NCI-H187 treated with DMSO at 0.1 percent for 48 hours (cell line): ENCODE data around the gene SLC25A33.
"Not testable (repeated sequence)": the region's sequence is repeated elsewhere in the genome, so short reads cannot be mapped to it uniquely, and the experiment has no call there.

ENCODE experiments used
- DNase-seq: peaks from one replicate; lab custom pipeline; 2025; lab: John Stamatoyannopoulos, UW

SLC25A33 gene

GRCh38 chr1:9625030-9625429 lies 85.8 kb downstream of the SLC25A33 start:
- not testable (repeated sequence) for DNase-seq

GRCh38 chr1:9626201-9626608 lies 86.9 kb downstream of the SLC25A33 start:
- DNase-seq: no peak

- DNase-seq: no peak
Measured at GRCh38 chr1:9628541-9629444, 89.5 kb downstream of the SLC25A33 start.

- no peak for DNase-seq
Measured at GRCh38 chr1:9629445-9630201, 90.4 kb downstream of the SLC25A33 start.

- no peak for DNase-seq
Measured at GRCh38 chr1:9630331-9631111, 91.3 kb downstream of the SLC25A33 start.

- no peak for DNase-seq
Measured at GRCh38 chr1:9631613-9632012, 92.3 kb downstream of the SLC25A33 start.

GRCh38 chr1:9633493-9633892 lies 94.2 kb downstream of the SLC25A33 start:
- DNase-seq: no peak

GRCh38 chr1:9634582-9634981 lies 95.3 kb downstream of the SLC25A33 start:
- no peak for DNase-seq
